HG02885 (cell line): Measurements from ENCODE around the gene ZNF319.
"Not testable (repeated sequence)": the region's sequence is repeated elsewhere in the genome, so short reads cannot be mapped to it uniquely, and the experiment has no call there.

Source experiments
- ATAC-seq: cut with Tn5 transposase; IDR thresholded peaks from one replicate; pipeline ENCODE4 v1.9.1; 2021; ENCODE audit warnings: mild to moderate bottlenecking; ENCODE audit not compliant: unreplicated experiment, poor library complexity

ZNF319 gene

DNA sequence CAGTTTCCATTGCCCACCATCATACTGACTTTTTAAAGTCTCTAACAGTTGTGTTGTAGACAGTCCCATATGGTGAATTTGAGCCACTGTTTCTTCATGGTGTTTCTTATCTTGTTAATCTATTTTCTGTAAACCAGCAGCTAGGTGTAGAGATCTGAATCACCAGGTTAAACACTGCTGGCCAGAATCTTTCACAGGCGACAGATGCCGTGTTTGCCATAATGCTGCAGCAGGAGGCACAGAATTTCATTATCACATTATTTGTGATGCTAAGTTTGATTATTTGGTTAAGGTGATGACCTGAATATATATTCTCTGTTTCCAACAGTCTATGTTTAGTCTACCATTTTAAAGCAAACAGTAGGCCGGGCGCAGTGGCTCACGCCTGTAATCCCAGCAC, 18.1 kb downstream of the ZNF319 start:
- no peak for ATAC-seq

DNA sequence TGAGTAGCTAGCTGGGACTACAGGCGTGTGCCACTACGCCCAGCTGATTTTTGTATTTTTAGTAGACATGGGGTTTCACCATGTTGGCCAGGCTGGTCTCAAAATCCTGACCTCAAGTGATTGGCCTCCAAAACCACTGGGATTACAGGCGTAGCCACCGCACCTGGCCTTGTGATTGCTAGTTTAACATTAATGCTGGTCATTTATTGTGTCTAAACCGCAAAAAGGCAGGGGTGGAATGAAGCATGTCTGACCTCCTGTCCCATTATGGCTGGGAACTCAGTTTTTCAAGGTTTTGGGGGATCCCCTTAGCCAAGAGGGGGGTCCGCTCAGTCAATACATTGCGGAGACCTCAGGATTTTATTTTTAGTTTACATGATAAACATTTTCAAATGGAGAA, 18.8 kb downstream of the ZNF319 start:
- ATAC-seq, result no peak

DNA sequence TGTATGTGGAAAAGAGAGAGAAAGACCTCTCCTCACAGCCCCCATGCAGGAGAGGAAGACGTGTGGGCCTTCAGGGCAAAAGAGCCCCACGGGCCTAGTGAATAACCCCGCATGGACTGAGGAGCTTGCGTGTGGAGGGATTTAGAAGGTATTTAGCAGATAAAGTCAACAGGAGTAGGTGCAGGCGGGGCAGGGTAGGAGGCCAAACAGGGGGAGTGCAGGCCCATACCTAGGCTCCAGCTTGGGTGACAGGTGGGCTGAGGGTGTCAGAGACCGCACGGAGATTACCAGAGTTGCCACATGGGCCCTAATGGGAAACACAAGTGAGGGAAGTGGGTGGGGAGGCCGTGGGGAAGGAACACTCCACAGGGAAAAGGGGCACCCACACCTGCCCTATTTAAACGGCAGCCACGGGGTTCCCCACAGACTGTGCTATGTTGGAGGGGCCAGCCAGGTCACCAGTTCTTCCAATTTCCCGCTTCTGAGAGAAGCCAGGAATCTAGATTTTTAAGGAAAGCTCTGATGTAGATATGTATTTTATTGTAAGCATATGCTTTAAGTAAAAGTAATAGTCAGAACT, 21.4 kb downstream of the ZNF319 start:
- ATAC-seq, result no peak

DNA sequence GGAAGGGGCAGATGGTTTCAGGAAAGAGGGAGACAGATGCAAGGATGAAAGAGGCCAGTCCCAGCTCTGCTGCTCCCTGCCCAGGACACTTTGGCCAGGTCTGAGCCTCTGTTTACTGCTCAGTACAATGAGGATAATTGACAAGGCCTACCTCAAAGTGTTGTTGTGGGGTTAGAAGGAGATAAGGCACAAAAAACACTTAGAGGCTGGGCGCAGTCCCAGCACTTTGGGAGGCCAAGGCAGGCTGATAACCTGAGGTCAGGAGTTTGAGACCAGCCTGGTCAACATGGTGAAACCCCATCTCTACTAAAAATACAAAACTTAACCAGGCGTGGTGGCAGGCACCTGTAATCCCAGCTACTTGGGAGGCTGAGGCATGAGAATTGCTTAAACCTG, 22.4 kb downstream of the ZNF319 start:
- not testable (repeated sequence) for ATAC-seq

DNA sequence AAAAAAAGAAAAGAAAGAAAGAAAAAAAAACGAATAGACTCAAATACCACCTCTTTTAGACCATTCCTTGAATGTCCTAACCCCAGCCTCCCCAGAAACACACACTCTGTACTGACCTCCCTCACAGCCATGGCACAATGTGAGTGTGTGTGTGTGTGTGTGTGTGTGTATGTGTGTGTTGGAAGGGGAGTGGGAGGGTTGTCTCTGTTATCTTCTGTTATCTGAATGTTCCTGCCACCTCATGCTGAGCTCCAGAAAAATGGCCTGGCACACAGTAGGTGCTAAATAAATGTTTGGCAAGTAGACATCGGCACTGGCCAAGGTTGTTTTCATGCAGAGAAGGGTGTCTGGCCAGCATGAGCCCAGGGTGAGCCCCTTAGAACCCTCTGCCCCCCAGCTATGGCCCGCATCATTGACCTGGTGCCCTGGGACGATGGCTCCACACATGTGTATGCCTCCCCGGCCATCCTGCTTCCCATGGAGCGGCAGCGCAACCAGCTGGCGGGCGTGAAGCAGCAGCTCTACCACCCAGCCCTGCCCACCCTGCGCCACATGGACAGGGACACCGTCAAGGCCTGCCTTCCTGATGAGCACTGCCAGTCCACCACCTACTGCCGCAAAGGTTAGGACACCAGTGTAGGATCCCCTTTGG, 22.9 kb downstream of the ZNF319 start:
- ATAC-seq, result no peak

- no peak for ATAC-seq
These were observed 24.1 kb downstream of the ZNF319 start for GRCh38 chr16:57976331-57976796.

DNA sequence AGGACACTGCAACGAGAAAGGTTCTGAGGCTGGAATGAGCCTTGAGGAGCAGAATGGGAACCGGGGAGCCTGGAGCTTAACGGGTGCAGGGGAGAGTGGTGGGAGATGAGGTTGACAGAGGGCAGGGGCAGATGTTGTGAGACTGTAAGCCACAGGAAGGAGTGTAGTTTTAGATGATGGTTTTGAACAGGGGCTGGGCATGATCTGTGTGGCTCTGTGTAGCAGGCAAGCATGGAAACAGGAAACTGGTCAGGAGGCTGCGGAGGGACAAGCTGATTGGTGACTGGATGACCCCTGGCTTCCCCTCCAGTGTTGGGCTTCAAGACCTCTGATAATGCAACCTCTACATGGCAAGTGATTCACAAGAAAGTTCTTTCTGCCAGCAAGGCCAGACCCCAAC, 28.2 kb downstream of the ZNF319 start:
- no peak for ATAC-seq

- no peak for ATAC-seq
These were observed 28.6 kb downstream of the ZNF319 start for GRCh38 chr16:57971848-57972247.

GRCh38 chr16:57970970-57971369, 29.5 kb downstream of the ZNF319 start, which contains the start of gene CNGB1:
CNGB1 (minus strand) TSS chr16:57971128; CDS start chr16:57967286, 3,842 bp downstream.
- ATAC-seq, result no peak

GRCh38 chr16:57970319-57970718, 30.2 kb downstream of the ZNF319 start:
- no peak for ATAC-seq

- no peak for ATAC-seq
These were observed 30.9 kb downstream of the ZNF319 start for GRCh38 chr16:57969451-57970123.

DNA sequence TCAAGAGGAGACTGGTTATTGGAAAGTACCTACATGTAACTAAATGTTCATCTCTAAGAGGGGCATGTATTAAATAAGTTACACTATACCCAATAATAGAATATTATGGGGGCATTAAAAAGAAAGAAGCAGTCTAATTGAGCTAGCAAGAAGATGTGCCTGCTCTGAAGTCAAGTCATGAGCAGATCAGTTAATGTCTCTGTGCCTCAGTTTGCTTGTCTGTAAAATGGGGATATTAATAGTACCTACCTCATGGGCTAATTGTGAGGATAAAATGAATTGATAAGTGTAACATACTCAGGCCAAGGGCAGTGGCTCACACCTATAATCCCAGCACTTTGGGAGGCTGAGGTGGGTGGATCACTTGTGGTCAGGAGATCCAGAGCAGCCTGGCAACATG, 32.6 kb downstream of the ZNF319 start:
- ATAC-seq, result no peak

DNA sequence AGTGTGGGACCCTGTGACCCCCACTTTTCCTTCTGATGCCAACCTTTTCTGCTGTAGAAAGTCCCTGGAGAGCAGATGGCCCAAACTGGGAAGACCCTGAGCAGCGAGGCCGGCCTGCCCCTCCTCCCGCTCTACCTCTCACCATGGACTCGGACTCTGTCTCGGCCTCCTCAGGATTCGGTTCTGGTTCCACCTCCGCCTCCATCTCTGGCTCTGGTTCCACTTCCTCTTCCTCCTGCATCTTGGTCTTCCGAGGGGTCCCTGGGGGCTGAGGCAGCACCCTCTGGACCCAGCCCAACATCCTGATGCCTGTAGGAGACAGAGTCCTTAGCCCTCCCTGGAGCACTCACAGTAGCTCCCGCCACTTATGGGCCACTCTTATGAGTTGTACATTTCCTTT, 33.5 kb downstream of the ZNF319 start:
- no peak for ATAC-seq

GRCh38 chr16:57966204-57966771, 34.2 kb downstream of the ZNF319 start:
- ATAC-seq, result no peak

DNA sequence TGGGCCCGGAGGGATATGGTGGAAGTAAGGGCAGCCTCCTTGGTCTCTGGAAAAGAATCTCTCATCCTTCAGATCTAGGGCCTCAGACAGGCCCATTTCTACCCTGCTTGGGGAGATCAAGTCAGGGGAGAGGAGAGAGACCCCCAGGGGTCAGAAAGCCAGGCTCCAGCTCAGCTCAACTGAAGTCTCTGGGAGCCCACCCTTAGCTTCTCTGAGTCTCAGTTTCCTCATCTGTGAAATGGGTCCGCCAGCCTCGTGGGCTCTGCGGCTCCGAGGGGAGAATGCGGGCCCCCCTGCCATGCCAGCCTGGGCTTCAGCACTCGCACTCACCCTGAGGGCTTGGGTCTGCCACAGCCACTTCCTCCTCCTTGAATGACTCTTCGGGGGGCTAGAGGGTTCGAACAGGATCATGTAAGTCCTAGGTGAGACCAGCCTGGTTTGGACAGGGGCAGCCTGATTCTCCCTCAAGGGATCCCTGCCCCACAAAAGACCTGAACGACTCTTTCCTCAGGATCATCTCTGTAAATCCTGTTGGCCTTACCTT, 36.2 kb downstream of the ZNF319 start:
- ATAC-seq, result no peak

GRCh38 chr16:57962756-57963155, 37.7 kb downstream of the ZNF319 start:
- ATAC-seq, result no peak

DNA sequence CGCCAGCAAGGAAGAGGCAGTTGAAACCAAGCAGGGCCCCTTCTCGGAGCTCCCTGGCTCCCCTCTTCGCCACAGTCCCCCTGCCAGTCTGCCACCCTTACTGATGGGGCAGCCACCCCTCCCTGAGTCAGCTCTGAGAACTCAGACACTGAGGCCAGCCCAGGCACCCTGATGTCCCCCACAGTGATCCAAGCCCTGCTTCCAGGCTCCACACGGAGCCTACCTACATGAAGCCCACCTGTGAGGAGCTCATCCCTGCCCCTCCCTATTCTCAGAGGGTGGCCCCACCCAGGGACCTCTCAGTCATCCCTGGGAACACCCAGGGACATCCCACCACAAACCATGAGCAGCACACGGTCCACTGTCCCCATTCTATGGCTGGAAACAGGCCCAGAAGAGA, 38.4 kb downstream of the ZNF319 start:
- ATAC-seq, result no peak

DNA sequence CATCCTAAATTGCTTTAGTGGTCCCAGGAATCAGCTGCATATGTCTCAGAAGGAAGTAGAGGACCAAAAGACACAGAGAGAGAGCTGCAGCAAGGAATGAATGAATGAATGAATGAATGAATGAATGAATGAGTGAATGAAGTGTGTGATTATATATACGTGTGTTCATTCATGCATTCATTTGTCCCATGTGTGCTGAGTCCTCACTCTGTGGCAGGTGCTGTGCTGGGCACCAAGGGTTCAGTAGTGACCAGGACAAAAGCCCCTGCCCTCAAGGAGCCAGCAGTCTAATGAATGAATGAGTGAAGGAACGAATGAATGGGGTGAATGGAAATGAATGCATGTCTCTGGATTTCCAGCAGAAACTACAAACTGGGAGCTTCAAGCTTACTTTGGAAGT, 38.9 kb downstream of the ZNF319 start:
- ATAC-seq, result no peak

- no peak for ATAC-seq
These were observed 39.5 kb downstream of the ZNF319 start for GRCh38 chr16:57960826-57961472.

- no peak for ATAC-seq
These were observed 40.2 kb downstream of the ZNF319 start for GRCh38 chr16:57960310-57960709.

GRCh38 chr16:57959804-57960203, 40.7 kb downstream of the ZNF319 start:
- ATAC-seq, result no peak
